Measurements from ENCODE around the gene COPE. TPM values are rescaled to one million over a fixed set of nuclear protein-coding genes. Genes with fewer than 3 reads are reported as not detected.

Gene COPE
- total RNA-seq, 1 experiment from 2014 or later: 207 TPM

- Mint-ChIP-seq H3K27me3 (ENCODE audit: insufficient read depth, unreplicated experiment) (no peaks in the 10 kb centered on the region), H3K36me3 (ENCODE audit: insufficient read depth, unreplicated experiment) (peaks cover 19% of the 10 kb centered on the region), H3K9me3 (ENCODE audit: unreplicated experiment) (no peaks in the 10 kb centered on the region), H3K4me1 (ENCODE audit: low read depth, unreplicated experiment) (no peaks in the 10 kb centered on the region), H3K4me3 (ENCODE audit: unreplicated experiment) (no peak overlapping the region), H3K27ac (ENCODE audit: unreplicated experiment) (no peak overlapping the region)
- intact Hi-C loops (cut with micrococcal nuclease; ENCODE audit: unreplicated experiment): no loop called here
- CTCF ChIA-PET: interaction anchor here (1.5 kb wide), 1 partner anchor 88 kb away, joined by 4 read pairs; no protein-coding TSS in a partner anchor
- H3K9me3 ChIP-seq: no peaks in the 10 kb centered on the region
- TF ChIP-seq CTCF (IDR thresholded peaks at IDR 0.05; ENCODE audit: insufficient read depth in 1 of 2, low read depth in 1 of 2, low read length in 1 of 2, severe bottlenecking in 1 of 2, unreplicated experiment in 1 of 2): no peak
- H3K27me3 ChIP-seq (replicated peaks; ENCODE audit: control insufficient read depth, insufficient read depth, low read length): no peaks in the 10 kb centered on the region
- no peaks in the 10 kb centered on the region for H3K36me3 ChIP-seq (ENCODE audit: control insufficient read depth, insufficient read depth, low read length)
- H3K4me3 ChIP-seq (ENCODE audit: low read depth, low read length): no peak overlapping the region
- BruUV-seq (replicated peaks): no TSS peak
- POLR2A ChIA-PET: interaction anchor here (0.5 to 0.6 kb wide), 2 partner anchors 20 to 28 kb away, joined by 3 to 4 read pairs; partner anchors contain the start of genes COPE and DDX49
- DNase-seq: peak; percentile 42 to 54
- H3K4me1 ChIP-seq: peaks cover 17% of the 10 kb centered on the region
Measured at GRCh38 chr19:18898607-18899408, 20.4 kb downstream of the COPE start.

GRCh38 chr19:18898081-18898606, 21.0 kb downstream of the COPE start:
- DNase-seq: no peak
- peaks cover 19% of the 10 kb centered on the region for H3K36me3 Mint-ChIP-seq (ENCODE audit: insufficient read depth, unreplicated experiment)
- H3K4me3 Mint-ChIP-seq (ENCODE audit: unreplicated experiment): no peak overlapping the region
- intact Hi-C loops (cut with micrococcal nuclease; ENCODE audit: unreplicated experiment): no loop called here
- TF ChIP-seq CTCF (IDR thresholded peaks at IDR 0.05; ENCODE audit: insufficient read depth in 1 of 2, low read depth in 1 of 2, low read length in 1 of 2, severe bottlenecking in 1 of 2, unreplicated experiment in 1 of 2): no peak
- no peaks in the 10 kb centered on the region for H3K9me3 Mint-ChIP-seq (ENCODE audit: unreplicated experiment)
- no peaks in the 10 kb centered on the region for H3K27me3 Mint-ChIP-seq (ENCODE audit: insufficient read depth, unreplicated experiment)
- CTCF ChIA-PET: interaction anchor here (1.4 kb wide), 1 partner anchor 88 kb away, joined by 3 read pairs; no protein-coding TSS in a partner anchor
- H3K4me1 Mint-ChIP-seq (ENCODE audit: low read depth, unreplicated experiment): no peaks in the 10 kb centered on the region
- peak overlapping the region; percentile 7 for H3K27ac Mint-ChIP-seq (ENCODE audit: unreplicated experiment)
- no peaks in the 10 kb centered on the region for H3K36me3 ChIP-seq (ENCODE audit: control insufficient read depth, insufficient read depth, low read length)
- H3K4me3 ChIP-seq (ENCODE audit: low read depth, low read length): no peak overlapping the region
- H3K27me3 ChIP-seq (replicated peaks; ENCODE audit: control insufficient read depth, insufficient read depth, low read length): no peaks in the 10 kb centered on the region
- H3K4me1 ChIP-seq: peaks cover 17% of the 10 kb centered on the region
- BruUV-seq (replicated peaks): no TSS peak
- no peaks in the 10 kb centered on the region for H3K9me3 ChIP-seq
- POLR2A ChIA-PET: interaction anchor here (0.6 kb wide), 1 partner anchor 21 kb away, joined by 4 read pairs; the partner anchor contains the start of genes COPE and DDX49

DNA sequence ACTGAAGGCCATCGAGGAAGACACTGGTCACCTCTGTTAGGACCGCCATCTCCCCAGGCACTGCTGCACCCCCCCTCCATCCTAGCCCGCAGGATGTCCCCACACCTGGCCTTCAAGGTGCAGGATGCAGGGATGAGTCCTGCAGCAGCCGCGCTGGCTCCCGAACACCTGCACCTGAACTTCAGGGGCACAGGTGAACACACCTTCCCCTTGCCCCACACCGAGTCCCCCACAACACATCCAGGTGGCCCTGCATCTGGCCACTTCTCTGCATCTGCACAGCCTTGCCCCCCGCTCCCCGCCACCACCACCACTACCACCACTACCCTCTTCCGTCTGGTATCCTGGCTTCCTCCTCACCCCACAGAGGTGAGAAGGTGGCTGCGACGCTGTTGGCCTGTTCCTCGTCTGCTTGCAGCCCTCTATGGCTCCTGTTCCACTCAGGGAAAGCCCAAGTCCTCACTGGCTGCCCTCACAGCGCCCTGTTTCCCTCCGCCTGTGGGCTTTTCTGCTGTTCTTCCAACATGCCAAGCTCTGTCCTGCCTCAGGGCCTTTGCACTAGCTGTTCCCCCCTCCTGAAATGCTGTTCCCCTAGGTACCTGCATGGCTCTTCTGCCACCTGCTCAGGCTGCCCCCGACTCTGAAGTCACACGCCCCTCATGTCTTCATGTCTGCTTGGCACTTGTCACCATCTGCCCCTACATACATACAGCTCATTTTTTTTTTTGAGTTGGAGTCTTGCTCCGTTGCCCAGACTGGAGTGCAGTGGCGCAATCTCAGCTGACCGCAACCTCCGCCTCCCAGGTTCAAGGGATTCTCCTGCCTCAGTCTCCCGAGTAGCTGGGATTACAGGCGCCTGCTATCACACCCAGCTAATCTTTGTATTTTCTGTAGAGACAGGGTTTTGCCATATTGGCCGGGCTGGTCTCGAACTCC, 21.8 kb downstream of the COPE start:
- CTCF ChIA-PET: interaction anchor here (0.6 to 1.4 kb wide), 2 partner anchors 89 to 434 kb away, joined by 3 to 7 read pairs; no protein-coding TSS in a partner anchor
- Mint-ChIP-seq H3K9me3 (ENCODE audit: unreplicated experiment) (no peaks in the 10 kb centered on the region), H3K4me3 (ENCODE audit: unreplicated experiment) (peak overlapping the region; percentile 82), H3K36me3 (ENCODE audit: insufficient read depth, unreplicated experiment) (peaks cover 19% of the 10 kb centered on the region), H3K4me1 (ENCODE audit: low read depth, unreplicated experiment) (no peaks in the 10 kb centered on the region), H3K27me3 (ENCODE audit: insufficient read depth, unreplicated experiment) (no peaks in the 10 kb centered on the region), H3K27ac (ENCODE audit: unreplicated experiment) (peak overlapping the region; percentile 7)
- no peaks in the 10 kb centered on the region for H3K9me3 ChIP-seq
- H3K4me1 ChIP-seq: peaks cover 17% of the 10 kb centered on the region
- BruUV-seq (replicated peaks): no TSS peak
- intact Hi-C loops (cut with micrococcal nuclease; ENCODE audit: unreplicated experiment): no loop called here
- no peak for TF ChIP-seq CTCF (IDR thresholded peaks at IDR 0.05; ENCODE audit: insufficient read depth in 1 of 2, low read depth in 1 of 2, low read length in 1 of 2, severe bottlenecking in 1 of 2, unreplicated experiment in 1 of 2)
- no peaks in the 10 kb centered on the region for H3K36me3 ChIP-seq (ENCODE audit: control insufficient read depth, insufficient read depth, low read length)
- H3K27me3 ChIP-seq (replicated peaks; ENCODE audit: control insufficient read depth, insufficient read depth, low read length): no peaks in the 10 kb centered on the region
- POLR2A ChIA-PET: interaction anchor here (1.9 kb wide), 1 partner anchor 22 kb away, joined by 7 read pairs; the partner anchor contains the start of genes COPE and DDX49
- DNase-seq: no peak
- H3K4me3 ChIP-seq (ENCODE audit: low read depth, low read length): no peak overlapping the region

Measured in Caco-2 (cell line).